GM19240 (cell line): ENCODE measurements around the gene ZNF224.
"Not testable (repeated sequence)": the region's sequence is repeated elsewhere in the genome, so short reads cannot be mapped to it uniquely, and the experiment has no call there.

Experiments used
- DNase-seq: peaks from one replicate; pipeline ENCODE4 v3.0.0; 2011; ENCODE audit warnings: low spot score; ENCODE audit not compliant: insufficient read length

Gene ZNF224

DNA sequence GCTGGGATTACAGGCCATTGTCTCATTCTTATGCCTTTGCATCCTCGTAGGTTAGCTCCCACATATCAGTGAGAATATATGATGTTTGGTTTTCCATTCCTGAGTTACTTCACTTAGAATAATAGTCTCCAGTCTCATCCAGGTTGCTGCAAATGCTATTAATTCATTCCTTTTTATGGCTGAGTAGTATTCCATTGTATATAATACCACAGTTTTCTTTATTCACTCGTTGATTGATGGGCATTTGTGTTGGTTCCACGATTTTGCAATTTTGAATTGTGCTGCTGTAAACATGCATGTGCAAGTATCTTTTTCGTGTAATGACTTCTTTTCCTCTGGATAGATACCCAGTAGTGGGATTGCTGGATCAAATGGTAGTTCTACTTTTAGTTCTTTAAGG is 27.0 kb downstream of the ZNF224 start:
- DNase-seq, result not testable (repeated sequence)

DNA sequence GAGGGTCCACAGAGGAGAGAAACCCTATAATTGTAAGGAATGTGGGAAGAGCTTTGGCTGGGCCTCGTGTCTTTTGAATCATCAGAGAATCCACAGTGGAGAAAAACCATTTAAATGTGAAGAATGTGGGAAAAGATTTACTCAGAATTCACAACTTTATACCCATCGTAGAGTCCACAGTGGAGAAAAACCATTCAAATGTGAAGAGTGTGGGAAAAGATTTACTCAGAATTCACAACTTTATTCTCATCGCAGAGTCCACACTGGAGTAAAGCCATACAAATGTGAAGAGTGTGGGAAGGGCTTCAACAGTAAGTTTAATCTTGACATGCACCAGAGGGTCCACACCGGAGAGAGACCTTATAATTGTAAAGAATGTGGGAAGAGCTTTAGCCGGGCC is 37.8 kb downstream of the ZNF224 start:
- DNase-seq, result no peak

DNA sequence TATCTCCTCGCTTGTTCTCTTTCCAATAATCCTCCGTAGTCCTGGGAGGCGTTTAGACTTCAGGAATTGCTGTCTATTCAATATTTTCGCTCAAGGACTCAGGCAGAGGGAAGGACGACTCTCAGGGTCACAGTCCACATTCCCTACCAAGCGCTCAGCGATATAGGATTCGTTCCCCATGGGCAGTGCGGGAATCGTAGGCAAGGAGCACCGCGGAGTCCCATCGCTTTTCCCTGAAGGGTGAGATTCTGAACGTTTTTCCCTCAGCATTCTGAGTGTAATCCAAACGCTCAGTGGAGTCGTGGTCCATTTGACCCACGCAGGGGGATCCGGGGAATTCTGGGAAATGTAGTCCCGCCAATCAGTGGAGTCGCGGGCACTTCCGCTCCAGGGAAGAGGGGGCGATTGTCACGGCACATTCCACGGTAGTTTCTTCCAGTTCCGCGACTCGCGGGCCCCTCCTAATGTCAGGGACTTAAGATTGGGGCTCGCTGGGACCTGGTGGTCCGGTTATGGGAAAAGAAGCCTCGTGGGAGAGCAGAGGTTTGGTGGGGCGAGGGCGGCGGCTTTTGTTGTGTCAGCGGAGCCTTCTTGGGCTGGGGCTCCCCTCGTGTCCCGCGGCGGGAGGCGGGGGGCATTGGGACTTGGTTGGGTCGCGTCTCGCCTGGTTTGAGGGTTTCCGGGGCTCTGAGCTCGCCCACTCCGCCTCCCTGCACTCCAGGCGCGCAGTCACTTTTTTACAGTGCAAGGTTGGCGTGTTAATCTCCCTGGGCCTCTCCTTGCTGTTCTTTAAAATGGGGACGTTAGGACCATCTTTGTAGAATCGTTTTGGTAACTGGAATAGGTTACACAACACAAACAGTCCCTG is 47.3 kb downstream of the ZNF224 start, which contains the start of gene ZNF234:
TSS of gene ZNF234 (plus strand) at position 364 of the 868 bp plus-strand sequence. CDS start 3,079 bp downstream, outside the sequence.
- peak; percentile 55 for DNase-seq

DNA sequence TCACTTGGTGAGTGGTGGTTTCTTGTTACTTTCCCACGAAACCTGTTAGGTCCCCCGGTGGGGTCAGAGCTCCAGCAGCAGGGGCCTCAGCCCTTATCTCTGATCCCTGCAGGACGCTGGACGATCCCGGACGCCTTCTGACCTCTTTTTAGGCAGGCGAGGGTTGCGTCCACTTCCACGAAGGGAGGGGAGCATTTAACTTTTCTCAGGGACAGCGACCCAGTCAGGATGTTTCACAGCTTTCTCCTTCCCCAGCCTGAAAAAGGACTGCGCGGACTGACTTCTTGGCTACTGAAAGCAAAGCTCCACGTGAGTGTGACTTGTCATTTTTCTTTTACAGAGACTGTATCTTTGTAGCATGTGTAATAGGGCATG is 47.9 kb downstream of the ZNF224 start:
- no peak for DNase-seq

DNA sequence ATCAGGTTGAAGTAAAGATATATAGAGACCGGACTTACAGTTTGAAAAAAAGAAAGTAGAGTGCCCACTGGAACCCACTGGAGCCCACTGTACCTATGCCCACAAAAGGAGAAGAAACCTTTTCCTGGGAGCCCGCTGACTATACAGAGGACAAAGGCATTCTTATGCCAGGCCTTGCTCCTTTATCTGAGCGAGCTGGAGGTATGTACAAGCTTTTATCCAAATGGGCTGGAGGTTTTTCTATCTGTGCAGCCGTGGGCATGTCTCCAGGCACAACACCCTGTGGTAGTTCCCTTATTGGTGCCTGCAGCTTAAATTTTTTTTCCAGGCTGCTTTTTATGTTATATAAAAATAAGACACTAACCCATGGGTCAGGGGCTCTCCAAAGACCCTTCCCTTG is 55.6 kb downstream of the ZNF224 start:
- DNase-seq, result no peak

DNA sequence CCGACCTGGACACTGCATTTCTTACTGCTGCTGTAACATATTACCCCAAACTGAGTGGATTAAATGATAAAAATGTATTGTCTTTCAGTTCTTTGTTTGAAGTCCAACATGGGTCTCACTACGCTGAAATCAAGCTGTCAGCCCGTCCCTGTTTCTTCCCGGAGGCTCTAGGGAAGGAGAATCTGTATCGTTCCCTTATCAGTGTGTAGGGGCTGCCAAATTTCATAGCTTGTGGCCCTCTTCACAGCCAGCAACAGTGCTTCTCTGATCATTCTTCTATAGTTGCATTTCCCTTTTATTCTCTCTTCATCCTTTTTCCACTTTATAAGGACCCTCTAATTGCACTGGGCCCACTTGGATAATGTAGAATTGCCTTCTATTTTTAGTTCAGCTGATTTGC is 57.3 kb downstream of the ZNF224 start:
- DNase-seq, result no peak

DNA sequence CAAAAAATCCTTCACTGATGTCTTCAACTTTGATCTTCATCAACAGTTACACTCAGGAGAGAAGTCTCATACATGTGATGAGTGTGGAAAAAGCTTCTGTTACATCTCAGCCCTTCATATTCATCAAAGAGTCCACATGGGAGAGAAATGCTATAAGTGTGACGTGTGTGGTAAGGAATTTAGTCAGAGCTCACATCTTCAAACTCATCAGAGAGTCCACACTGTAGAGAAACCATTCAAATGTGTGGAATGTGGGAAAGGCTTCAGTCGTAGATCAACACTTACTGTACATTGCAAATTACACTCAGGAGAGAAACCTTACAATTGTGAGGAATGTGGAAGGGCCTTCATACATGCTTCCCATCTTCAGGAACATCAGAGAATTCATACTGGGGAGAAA is 62.3 kb downstream of the ZNF224 start:
- no peak for DNase-seq
